ENCODE results near the gene DAB1.

Gene DAB1

GRCh38 chr1:57179001-57179400 is 244.9 kb downstream of the DAB1 start:
- no peak for TF ChIP-seq CTCF (IDR thresholded peaks at IDR 0.05; ENCODE audit: insufficient read depth, low read length, poor library complexity, severe bottlenecking)
- Histone ChIP-seq H3K27me3 (replicated peaks; ENCODE audit: control insufficient read depth, insufficient read depth, low read length) (no peaks in the 10 kb centered on the region), H3K4me3 (replicated peaks; ENCODE audit: low read depth, low read length) (no peak overlapping the region), H3K36me3 (ENCODE audit: control insufficient read depth, insufficient read depth, low read length) (no peaks in the 10 kb centered on the region)
- no peak for DNase-seq (ENCODE audit: extremely low read depth, insufficient read length)

DNA sequence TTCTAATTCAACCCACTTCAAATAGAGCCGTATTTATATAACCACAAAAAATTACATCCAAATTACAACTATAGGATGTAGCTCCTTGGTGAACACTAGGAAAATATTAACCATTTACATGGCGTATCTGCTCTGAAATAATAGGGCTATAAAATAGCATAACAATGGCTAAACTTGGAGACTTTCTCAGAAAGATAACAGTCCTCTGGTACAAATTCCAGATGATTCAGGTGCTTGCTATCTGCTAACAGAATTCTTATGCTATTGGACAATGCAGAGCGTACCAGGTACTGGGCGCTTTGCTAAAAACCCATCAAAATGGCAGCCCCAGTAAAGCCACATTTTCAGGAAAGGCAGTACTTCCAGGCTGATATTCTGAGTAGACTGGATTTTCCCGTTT is 248.4 kb downstream of the DAB1 start:
- no peak for DNase-seq (ENCODE audit: extremely low read depth, insufficient read length)
- no peaks in the 10 kb centered on the region for H3K36me3 ChIP-seq (ENCODE audit: control insufficient read depth, insufficient read depth, low read length)
- H3K4me3 ChIP-seq (replicated peaks; ENCODE audit: low read depth, low read length), result no peak overlapping the region
- TF ChIP-seq CTCF (IDR thresholded peaks at IDR 0.05; ENCODE audit: insufficient read depth, low read length, poor library complexity, severe bottlenecking), result no peak
- no peaks in the 10 kb centered on the region for H3K27me3 ChIP-seq (replicated peaks; ENCODE audit: control insufficient read depth, insufficient read depth, low read length)

- no peak overlapping the region for H3K4me3 ChIP-seq (replicated peaks; ENCODE audit: low read depth, low read length)
- TF ChIP-seq CTCF (IDR thresholded peaks at IDR 0.05; ENCODE audit: insufficient read depth, low read length, poor library complexity, severe bottlenecking), result no peak
- DNase-seq (ENCODE audit: extremely low read depth, insufficient read length), result no peak
- H3K36me3 ChIP-seq (ENCODE audit: control insufficient read depth, insufficient read depth, low read length), result no peaks in the 10 kb centered on the region
- no peaks in the 10 kb centered on the region for H3K27me3 ChIP-seq (replicated peaks; ENCODE audit: control insufficient read depth, insufficient read depth, low read length)
Observed at GRCh38 chr1:57172040-57172439, 251.8 kb downstream of the DAB1 start.

- TF ChIP-seq CTCF (IDR thresholded peaks at IDR 0.05; ENCODE audit: insufficient read depth, low read length, poor library complexity, severe bottlenecking), result no peak
- DNase-seq (ENCODE audit: extremely low read depth, insufficient read length), result peak; percentile 12
- Histone ChIP-seq H3K27me3 (replicated peaks; ENCODE audit: control insufficient read depth, insufficient read depth, low read length) (no peaks in the 10 kb centered on the region), H3K4me3 (replicated peaks; ENCODE audit: low read depth, low read length) (no peak overlapping the region), H3K36me3 (ENCODE audit: control insufficient read depth, insufficient read depth, low read length) (no peaks in the 10 kb centered on the region)
Observed at GRCh38 chr1:57167997-57168396, 255.9 kb downstream of the DAB1 start.

DNA sequence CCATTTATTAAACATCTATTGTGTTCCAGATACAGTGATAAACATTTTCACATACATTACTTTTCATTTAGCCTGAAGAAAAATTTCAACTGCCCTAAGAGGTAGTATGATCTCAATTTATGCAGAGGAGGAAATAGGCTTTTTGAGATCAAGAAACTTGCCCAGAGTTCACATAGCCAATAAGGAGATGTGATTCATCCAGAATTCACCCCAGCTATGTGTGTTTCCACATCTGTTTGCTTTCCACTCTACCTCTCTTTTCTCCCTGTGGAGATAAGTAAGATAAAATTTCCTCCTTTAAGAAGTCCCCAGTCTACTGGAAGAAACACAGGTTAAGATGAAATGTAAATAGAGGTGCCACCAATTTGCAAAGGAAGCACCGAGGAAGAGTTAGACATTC is 258.3 kb downstream of the DAB1 start:
- no peak for TF ChIP-seq CTCF (IDR thresholded peaks at IDR 0.05; ENCODE audit: insufficient read depth, low read length, poor library complexity, severe bottlenecking)
- Histone ChIP-seq H3K4me3 (replicated peaks; ENCODE audit: low read depth, low read length) (no peak overlapping the region), H3K36me3 (ENCODE audit: control insufficient read depth, insufficient read depth, low read length) (no peaks in the 10 kb centered on the region), H3K27me3 (replicated peaks; ENCODE audit: control insufficient read depth, insufficient read depth, low read length) (no peaks in the 10 kb centered on the region)
- no peak for DNase-seq (ENCODE audit: extremely low read depth, insufficient read length)

DNA sequence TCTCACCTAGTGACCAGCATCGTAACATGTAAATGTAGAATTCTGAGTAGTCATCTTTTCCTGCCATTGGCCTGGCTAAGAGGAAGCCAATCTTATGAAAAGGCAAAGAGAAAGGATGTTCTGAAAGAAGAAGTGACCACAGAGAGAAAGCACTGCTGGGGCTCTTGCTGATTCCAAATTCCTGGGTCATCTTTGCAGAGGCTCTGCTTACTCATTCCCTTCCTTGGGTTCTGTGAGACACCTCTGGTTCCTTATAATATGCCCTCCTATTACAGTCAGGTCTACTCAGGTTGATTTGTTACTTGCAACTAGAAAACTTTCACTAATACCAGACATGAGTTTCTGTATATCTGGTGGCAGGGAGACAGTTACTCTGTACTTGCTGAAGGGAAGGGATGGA is 259.3 kb downstream of the DAB1 start:
- Histone ChIP-seq H3K27me3 (replicated peaks; ENCODE audit: control insufficient read depth, insufficient read depth, low read length) (no peaks in the 10 kb centered on the region), H3K36me3 (ENCODE audit: control insufficient read depth, insufficient read depth, low read length) (no peaks in the 10 kb centered on the region), H3K4me3 (replicated peaks; ENCODE audit: low read depth, low read length) (no peak overlapping the region)
- no peak for DNase-seq (ENCODE audit: extremely low read depth, insufficient read length)
- TF ChIP-seq CTCF (IDR thresholded peaks at IDR 0.05; ENCODE audit: insufficient read depth, low read length, poor library complexity, severe bottlenecking), result no peak

Data from GM06990 (cell line).